Measurements from ENCODE around the gene RHOG. TPM values are rescaled to one million over a fixed set of nuclear protein-coding genes. Genes with fewer than 3 reads are reported as not detected.

The RHOG gene
- total RNA-seq, 1 experiment from 2014 or later: 33.6 TPM

DNA sequence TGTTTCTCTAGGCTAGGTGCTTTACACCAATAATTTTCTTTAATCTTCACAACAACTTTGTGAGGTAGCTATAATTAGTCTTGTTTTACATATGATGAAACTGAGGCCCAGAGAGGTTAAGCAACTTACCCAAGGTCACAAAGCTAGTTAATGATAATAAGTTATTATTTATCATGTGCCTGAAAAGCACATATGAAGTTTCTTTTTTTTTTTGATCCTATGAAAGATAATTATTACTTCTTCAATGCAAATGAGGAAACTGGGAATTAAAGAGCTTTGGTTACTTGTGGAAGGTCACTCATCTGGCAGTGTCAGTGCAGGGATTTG lies 37.5 kb upstream of the RHOG start:
- CTCF ChIA-PET: interaction anchor here (1.2 to 4.2 kb wide), 5 partner anchors 23 to 195 kb away, joined by 3 to 15 read pairs (median 6); partner anchors contain the start of genes RHOG and STIM1
- TF ChIP-seq, protein P1, sequence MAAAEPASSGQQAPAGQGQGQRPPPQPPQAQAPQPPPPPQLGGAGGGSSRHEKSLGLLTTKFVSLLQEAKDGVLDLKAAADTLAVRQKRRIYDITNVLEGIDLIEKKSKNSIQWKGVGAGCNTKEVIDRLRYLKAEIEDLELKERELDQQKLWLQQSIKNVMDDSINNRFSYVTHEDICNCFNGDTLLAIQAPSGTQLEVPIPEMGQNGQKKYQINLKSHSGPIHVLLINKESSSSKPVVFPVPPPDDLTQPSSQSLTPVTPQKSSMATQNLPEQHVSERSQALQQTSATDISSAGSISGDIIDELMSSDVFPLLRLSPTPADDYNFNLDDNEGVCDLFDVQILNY (CRISPR knock-in tag; IDR thresholded peaks at IDR 0.05): no peak
- no peak for TF ChIP-seq ZNF232 (CRISPR knock-in tag; IDR thresholded peaks at IDR 0.05)
- TF ChIP-seq, protein P2, sequence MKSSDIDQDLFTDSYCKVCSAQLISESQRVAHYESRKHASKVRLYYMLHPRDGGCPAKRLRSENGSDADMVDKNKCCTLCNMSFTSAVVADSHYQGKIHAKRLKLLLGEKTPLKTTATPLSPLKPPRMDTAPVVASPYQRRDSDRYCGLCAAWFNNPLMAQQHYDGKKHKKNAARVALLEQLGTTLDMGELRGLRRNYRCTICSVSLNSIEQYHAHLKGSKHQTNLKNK (CRISPR knock-in tag; IDR thresholded peaks at IDR 0.05): no peak
- no peak for TF ChIP-seq SMAD3 (CRISPR knock-in tag; IDR thresholded peaks at IDR 0.05; ENCODE audit: borderline replicate concordance)
- TF ChIP-seq, protein P3, sequence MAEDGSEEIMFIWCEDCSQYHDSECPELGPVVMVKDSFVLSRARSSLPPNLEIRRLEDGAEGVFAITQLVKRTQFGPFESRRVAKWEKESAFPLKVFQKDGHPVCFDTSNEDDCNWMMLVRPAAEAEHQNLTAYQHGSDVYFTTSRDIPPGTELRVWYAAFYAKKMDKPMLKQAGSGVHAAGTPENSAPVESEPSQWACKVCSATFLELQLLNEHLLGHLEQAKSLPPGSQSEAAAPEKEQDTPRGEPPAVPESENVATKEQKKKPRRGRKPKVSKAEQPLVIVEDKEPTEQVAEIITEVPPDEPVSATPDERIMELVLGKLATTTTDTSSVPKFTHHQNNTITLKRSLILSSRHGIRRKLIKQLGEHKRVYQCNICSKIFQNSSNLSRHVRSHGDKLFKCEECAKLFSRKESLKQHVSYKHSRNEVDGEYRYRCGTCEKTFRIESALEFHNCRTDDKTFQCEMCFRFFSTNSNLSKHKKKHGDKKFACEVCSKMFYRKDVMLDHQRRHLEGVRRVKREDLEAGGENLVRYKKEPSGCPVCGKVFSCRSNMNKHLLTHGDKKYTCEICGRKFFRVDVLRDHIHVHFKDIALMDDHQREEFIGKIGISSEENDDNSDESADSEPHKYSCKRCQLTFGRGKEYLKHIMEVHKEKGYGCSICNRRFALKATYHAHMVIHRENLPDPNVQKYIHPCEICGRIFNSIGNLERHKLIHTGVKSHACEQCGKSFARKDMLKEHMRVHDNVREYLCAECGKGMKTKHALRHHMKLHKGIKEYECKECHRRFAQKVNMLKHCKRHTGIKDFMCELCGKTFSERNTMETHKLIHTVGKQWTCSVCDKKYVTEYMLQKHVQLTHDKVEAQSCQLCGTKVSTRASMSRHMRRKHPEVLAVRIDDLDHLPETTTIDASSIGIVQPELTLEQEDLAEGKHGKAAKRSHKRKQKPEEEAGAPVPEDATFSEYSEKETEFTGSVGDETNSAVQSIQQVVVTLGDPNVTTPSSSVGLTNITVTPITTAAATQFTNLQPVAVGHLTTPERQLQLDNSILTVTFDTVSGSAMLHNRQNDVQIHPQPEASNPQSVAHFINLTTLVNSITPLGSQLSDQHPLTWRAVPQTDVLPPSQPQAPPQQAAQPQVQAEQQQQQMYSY (CRISPR knock-in tag; IDR thresholded peaks at IDR 0.05): no peak
- no peak for TF ChIP-seq FOXK1 (CRISPR knock-in tag; IDR thresholded peaks at IDR 0.05)
- TF ChIP-seq NR2C2 (CRISPR knock-in tag; IDR thresholded peaks at IDR 0.05): no peak
- TF ChIP-seq, protein P4, sequence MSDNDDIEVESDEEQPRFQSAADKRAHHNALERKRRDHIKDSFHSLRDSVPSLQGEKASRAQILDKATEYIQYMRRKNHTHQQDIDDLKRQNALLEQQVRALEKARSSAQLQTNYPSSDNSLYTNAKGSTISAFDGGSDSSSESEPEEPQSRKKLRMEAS (CRISPR knock-in tag; IDR thresholded peaks at IDR 0.05): no peak
- TF ChIP-seq TP53 (CRISPR knock-in tag; IDR thresholded peaks at IDR 0.05): no peak
- TF ChIP-seq ATF1 (CRISPR knock-in tag; IDR thresholded peaks at IDR 0.05): no peak
- no peak for TF ChIP-seq KAT7 (CRISPR knock-in tag; IDR thresholded peaks at IDR 0.05; ENCODE audit: borderline replicate concordance)
- TF ChIP-seq, protein P5, sequence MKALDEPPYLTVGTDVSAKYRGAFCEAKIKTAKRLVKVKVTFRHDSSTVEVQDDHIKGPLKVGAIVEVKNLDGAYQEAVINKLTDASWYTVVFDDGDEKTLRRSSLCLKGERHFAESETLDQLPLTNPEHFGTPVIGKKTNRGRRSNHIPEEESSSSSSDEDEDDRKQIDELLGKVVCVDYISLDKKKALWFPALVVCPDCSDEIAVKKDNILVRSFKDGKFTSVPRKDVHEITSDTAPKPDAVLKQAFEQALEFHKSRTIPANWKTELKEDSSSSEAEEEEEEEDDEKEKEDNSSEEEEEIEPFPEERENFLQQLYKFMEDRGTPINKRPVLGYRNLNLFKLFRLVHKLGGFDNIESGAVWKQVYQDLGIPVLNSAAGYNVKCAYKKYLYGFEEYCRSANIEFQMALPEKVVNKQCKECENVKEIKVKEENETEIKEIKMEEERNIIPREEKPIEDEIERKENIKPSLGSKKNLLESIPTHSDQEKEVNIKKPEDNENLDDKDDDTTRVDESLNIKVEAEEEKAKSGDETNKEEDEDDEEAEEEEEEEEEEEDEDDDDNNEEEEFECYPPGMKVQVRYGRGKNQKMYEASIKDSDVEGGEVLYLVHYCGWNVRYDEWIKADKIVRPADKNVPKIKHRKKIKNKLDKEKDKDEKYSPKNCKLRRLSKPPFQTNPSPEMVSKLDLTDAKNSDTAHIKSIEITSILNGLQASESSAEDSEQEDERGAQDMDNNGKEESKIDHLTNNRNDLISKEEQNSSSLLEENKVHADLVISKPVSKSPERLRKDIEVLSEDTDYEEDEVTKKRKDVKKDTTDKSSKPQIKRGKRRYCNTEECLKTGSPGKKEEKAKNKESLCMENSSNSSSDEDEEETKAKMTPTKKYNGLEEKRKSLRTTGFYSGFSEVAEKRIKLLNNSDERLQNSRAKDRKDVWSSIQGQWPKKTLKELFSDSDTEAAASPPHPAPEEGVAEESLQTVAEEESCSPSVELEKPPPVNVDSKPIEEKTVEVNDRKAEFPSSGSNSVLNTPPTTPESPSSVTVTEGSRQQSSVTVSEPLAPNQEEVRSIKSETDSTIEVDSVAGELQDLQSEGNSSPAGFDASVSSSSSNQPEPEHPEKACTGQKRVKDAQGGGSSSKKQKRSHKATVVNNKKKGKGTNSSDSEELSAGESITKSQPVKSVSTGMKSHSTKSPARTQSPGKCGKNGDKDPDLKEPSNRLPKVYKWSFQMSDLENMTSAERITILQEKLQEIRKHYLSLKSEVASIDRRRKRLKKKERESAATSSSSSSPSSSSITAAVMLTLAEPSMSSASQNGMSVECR (CRISPR knock-in tag; IDR thresholded peaks at IDR 0.05; ENCODE audit: borderline replicate concordance): no peak
- no peak for TF ChIP-seq ZNF532 (CRISPR knock-in tag; IDR thresholded peaks at IDR 0.05; ENCODE audit: borderline replicate concordance)
- TF ChIP-seq, protein P6, sequence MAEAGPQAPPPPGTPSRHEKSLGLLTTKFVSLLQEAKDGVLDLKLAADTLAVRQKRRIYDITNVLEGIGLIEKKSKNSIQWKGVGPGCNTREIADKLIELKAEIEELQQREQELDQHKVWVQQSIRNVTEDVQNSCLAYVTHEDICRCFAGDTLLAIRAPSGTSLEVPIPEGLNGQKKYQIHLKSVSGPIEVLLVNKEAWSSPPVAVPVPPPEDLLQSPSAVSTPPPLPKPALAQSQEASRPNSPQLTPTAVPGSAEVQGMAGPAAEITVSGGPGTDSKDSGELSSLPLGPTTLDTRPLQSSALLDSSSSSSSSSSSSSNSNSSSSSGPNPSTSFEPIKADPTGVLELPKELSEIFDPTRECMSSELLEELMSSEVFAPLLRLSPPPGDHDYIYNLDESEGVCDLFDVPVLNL (CRISPR knock-in tag; IDR thresholded peaks at IDR 0.05; ENCODE audit: borderline replicate concordance, low read depth): no peak
- no peak for TF ChIP-seq CREM (CRISPR knock-in tag; IDR thresholded peaks at IDR 0.05)
- TF ChIP-seq, protein P7, sequence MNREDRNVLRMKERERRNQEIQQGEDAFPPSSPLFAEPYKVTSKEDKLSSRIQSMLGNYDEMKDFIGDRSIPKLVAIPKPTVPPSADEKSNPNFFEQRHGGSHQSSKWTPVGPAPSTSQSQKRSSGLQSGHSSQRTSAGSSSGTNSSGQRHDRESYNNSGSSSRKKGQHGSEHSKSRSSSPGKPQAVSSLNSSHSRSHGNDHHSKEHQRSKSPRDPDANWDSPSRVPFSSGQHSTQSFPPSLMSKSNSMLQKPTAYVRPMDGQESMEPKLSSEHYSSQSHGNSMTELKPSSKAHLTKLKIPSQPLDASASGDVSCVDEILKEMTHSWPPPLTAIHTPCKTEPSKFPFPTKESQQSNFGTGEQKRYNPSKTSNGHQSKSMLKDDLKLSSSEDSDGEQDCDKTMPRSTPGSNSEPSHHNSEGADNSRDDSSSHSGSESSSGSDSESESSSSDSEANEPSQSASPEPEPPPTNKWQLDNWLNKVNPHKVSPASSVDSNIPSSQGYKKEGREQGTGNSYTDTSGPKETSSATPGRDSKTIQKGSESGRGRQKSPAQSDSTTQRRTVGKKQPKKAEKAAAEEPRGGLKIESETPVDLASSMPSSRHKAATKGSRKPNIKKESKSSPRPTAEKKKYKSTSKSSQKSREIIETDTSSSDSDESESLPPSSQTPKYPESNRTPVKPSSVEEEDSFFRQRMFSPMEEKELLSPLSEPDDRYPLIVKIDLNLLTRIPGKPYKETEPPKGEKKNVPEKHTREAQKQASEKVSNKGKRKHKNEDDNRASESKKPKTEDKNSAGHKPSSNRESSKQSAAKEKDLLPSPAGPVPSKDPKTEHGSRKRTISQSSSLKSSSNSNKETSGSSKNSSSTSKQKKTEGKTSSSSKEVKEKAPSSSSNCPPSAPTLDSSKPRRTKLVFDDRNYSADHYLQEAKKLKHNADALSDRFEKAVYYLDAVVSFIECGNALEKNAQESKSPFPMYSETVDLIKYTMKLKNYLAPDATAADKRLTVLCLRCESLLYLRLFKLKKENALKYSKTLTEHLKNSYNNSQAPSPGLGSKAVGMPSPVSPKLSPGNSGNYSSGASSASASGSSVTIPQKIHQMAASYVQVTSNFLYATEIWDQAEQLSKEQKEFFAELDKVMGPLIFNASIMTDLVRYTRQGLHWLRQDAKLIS (CRISPR knock-in tag; IDR thresholded peaks at IDR 0.05; ENCODE audit: borderline replicate concordance): no peak
- TF ChIP-seq RELA (CRISPR knock-in tag; IDR thresholded peaks at IDR 0.05; ENCODE audit: borderline replicate concordance): no peak
- TF ChIP-seq CBFB (CRISPR knock-in tag; IDR thresholded peaks at IDR 0.05; ENCODE audit: low read depth): no peak

More for the DNA sequence above, 37.5 kb upstream of the RHOG start:
- no peak for DNase-seq (ENCODE audit: low spot score)
- Mint-ChIP-seq H3K27me3 (ENCODE audit: low read depth) (no peaks in the 10 kb centered on the region), H3K4me3 (no peak overlapping the region), H3K4me1 (peaks cover 16% of the 10 kb centered on the region), H3K9me3 (0 out of 2 replicates have a peak, but pooled peaks cover 3% of the 10 kb centered on the region), H3K36me3 (no peaks in the 10 kb centered on the region), H3K27ac (no peak overlapping the region)
- no peak for ATAC-seq
- POLR2A ChIA-PET: no interaction called here
